ENCODE data around the gene ECM2. TPM values are rescaled to one million over a fixed set of nuclear protein-coding genes. Genes with fewer than 3 reads are reported as not detected.

ECM2 gene
- total RNA-seq, 1 experiment from 2014 or later: not detected

DNA sequence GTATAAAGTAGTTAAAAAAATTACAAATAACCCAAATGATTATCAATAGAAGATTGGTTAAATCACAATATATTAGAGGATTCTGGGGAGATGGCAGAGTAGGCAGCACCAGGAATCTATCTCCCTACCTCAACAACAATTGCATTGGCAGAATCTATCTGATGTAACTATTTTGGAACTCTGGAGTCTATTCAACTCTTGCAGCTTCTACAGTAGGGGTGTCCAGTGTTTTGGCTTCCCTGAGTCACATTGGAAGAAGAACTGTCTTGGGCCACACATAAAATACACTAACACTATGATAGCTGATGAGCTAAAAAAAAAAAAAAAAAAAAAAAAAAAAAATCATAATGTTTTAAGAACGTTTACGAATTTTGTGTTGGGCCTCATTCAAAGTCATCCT is 29.2 kb upstream of the ECM2 start:
- no peak overlapping the region for H3K27ac ChIP-seq (ENCODE audit: low read length)
- TF ChIP-seq POLR2AphosphoS5 (IDR thresholded peaks at IDR 0.05; ENCODE audit: low read depth, low read length): no peak
- TF ChIP-seq, protein P1, sequence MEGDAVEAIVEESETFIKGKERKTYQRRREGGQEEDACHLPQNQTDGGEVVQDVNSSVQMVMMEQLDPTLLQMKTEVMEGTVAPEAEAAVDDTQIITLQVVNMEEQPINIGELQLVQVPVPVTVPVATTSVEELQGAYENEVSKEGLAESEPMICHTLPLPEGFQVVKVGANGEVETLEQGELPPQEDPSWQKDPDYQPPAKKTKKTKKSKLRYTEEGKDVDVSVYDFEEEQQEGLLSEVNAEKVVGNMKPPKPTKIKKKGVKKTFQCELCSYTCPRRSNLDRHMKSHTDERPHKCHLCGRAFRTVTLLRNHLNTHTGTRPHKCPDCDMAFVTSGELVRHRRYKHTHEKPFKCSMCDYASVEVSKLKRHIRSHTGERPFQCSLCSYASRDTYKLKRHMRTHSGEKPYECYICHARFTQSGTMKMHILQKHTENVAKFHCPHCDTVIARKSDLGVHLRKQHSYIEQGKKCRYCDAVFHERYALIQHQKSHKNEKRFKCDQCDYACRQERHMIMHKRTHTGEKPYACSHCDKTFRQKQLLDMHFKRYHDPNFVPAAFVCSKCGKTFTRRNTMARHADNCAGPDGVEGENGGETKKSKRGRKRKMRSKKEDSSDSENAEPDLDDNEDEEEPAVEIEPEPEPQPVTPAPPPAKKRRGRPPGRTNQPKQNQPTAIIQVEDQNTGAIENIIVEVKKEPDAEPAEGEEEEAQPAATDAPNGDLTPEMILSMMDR (IDR thresholded peaks at IDR 0.05): no peak
- TF ChIP-seq SIN3A (IDR thresholded peaks at IDR 0.05; ENCODE audit: borderline replicate concordance, insufficient read depth, low read depth, low read length): no peak
- no peak for TF ChIP-seq TCF7L2 (IDR thresholded peaks at IDR 0.05; ENCODE audit: low read depth, low read length)
- no peak for TF ChIP-seq REST (IDR thresholded peaks at IDR 0.05; ENCODE audit: insufficient read depth in 1 of 2, low read depth in 2 of 2, low read length in 1 of 2)
- no peaks in the 10 kb centered on the region for H3K27me3 ChIP-seq (ENCODE audit: control insufficient read depth, insufficient read depth, low read length)
- CTCF ChIA-PET: interaction anchor here (0.6 kb wide), 2 partner anchors 23 to 229 kb away, joined by 3 to 4 read pairs; no protein-coding TSS in a partner anchor
- intact Hi-C loops (cut with micrococcal nuclease; ENCODE audit: unreplicated experiment): no loop called here
- in situ Hi-C loops (cut with HindIII; ENCODE audit: low pct_unique_long_range_greater_than_20kb, low sequenced_read_pairs): no loop called here
- POLR2A ChIA-PET: no interaction called here
- H3K4me1 ChIP-seq (ENCODE audit: control insufficient read depth, insufficient read depth, low read length): no peaks in the 10 kb centered on the region
- DNase-seq (ENCODE audit: low read depth, low spot score): no peak
- no TSS peak for BruUV-seq (replicated peaks)
- H3K36me3 ChIP-seq (ENCODE audit: control insufficient read depth, insufficient read depth, low read length): no peaks in the 10 kb centered on the region
- ATAC-seq: no peak
- no peak overlapping the region for H3K4me3 ChIP-seq (ENCODE audit: low read depth in 2 of 2, low read length in 2 of 2)
- no peaks in the 10 kb centered on the region for H3K9me3 ChIP-seq (ENCODE audit: control insufficient read depth, insufficient read depth, low read depth, low read length)

- no TSS peak for BruUV-seq (replicated peaks)
- ChIA-PET CTCF (interaction anchor here (0.6 kb wide), 2 partner anchors 24 to 228 kb away, joined by 3 to 4 read pairs; no protein-coding TSS in a partner anchor), POLR2A (no interaction called here)
- DNase-seq (ENCODE audit: low read depth, low spot score): no peak
- no peaks in the 10 kb centered on the region for H3K9me3 ChIP-seq (ENCODE audit: control insufficient read depth, insufficient read depth, low read depth, low read length)
- intact Hi-C loops (cut with micrococcal nuclease; ENCODE audit: unreplicated experiment): no loop called here
- no peaks in the 10 kb centered on the region for H3K27me3 ChIP-seq (ENCODE audit: control insufficient read depth, insufficient read depth, low read length)
- TF ChIP-seq, protein P1 (IDR thresholded peaks at IDR 0.05): no peak
- TF ChIP-seq TCF7L2 (IDR thresholded peaks at IDR 0.05; ENCODE audit: low read depth, low read length) (no peak), REST (IDR thresholded peaks at IDR 0.05; ENCODE audit: insufficient read depth in 1 of 2, low read depth in 2 of 2, low read length in 1 of 2) (no peak), POLR2AphosphoS5 (IDR thresholded peaks at IDR 0.05; ENCODE audit: low read depth, low read length) (no peak), SIN3A (IDR thresholded peaks at IDR 0.05; ENCODE audit: borderline replicate concordance, insufficient read depth, low read depth, low read length) (no peak)
- in situ Hi-C loops (cut with HindIII; ENCODE audit: low pct_unique_long_range_greater_than_20kb, low sequenced_read_pairs): no loop called here
- no peak overlapping the region for H3K4me3 ChIP-seq (ENCODE audit: low read depth in 2 of 2, low read length in 2 of 2)
- H3K4me1 ChIP-seq (ENCODE audit: control insufficient read depth, insufficient read depth, low read length): no peaks in the 10 kb centered on the region
- no peak overlapping the region for H3K27ac ChIP-seq (ENCODE audit: low read length)
- ATAC-seq: no peak
- H3K36me3 ChIP-seq (ENCODE audit: control insufficient read depth, insufficient read depth, low read length): no peaks in the 10 kb centered on the region
Observed at GRCh38 chr9:92564504-92564903, 28.7 kb upstream of the ECM2 start.
